ENCODE results near the gene PTRH1. TPM values are rescaled to one million over a fixed set of nuclear protein-coding genes. Genes with fewer than 3 reads are reported as not detected.
A peak's percentile ranks its signal among the peaks of the same experiment; 100 is the strongest.

Gene PTRH1
- total and polyA plus RNA-seq, 2 of the 13 experiments (the other 11 are each of a cell fraction or from before 2014, with no cell fraction given), result 4.0 to 10.4 TPM

GRCh38 chr9:127711226-127711701, 4.2 kb downstream of the PTRH1 start:
- Histone ChIP-seq H3K9me3 (ENCODE audit: low read length) (no peaks in the 10 kb centered on the region), H2AFZ (ENCODE audit: low read length) (no peak overlapping the region), H3K4me2 (ENCODE audit: low read depth, low read length) (peak overlapping the region; percentile 68), H3K27ac (ENCODE audit: extremely low read length, insufficient read depth, low read length) (no peak overlapping the region), H3K4me1 (ENCODE audit: insufficient read depth, low read length) (peaks cover 29% of the 10 kb centered on the region), H3K9ac (ENCODE audit: insufficient read depth, low read depth, low read length) (no peak overlapping the region), H3K27me3 (ENCODE audit: control insufficient read depth in 1 of 2, insufficient read depth in 2 of 2, low read length in 2 of 2) (0 out of 5 replicates have a peak, but pooled peaks cover 0 to under 1% of the 10 kb centered on the region in 2 experiments), H4K20me1 (ENCODE audit: insufficient read depth, low read length) (no peaks in the 10 kb centered on the region; the same call in 1 of the 2 replicates), H3K4me3 (replicated peaks in 1 of 3; ENCODE audit: insufficient read depth in 1 of 3, low read depth in 2 of 3, low read length in 3 of 3) (peak overlapping the region in 1 of 3 experiments; percentile 13; a peak in 1 of 6 replicates), H3K36me3 (replicated peaks in 1 of 2; ENCODE audit: control insufficient read depth in 1 of 2, insufficient read depth in 2 of 2, low read length in 2 of 2) (no peaks in the 10 kb centered on the region), H3K79me2 (ENCODE audit: insufficient read depth, low read length) (no peaks in the 10 kb centered on the region)
- in situ Hi-C loops (cut with HindIII; ENCODE audit: extremely low pct_ligation_motif_present, low pct_unique_long_range_greater_than_20kb), result no loop called here
- ChIA-PET POLR2A (interaction anchor here (0.8 to 1.5 kb wide), 3 partner anchors 23 to 104 kb away, joined by 3 to 6 read pairs (median 3); partner anchors contain the start of gene TOR2A), CTCF (ENCODE audit: low intra/inter-chr PET ratio, low total read pairs) (no interaction called here)
- DNase-seq (ENCODE audit: low spot score), result no peak
- FAIRE-seq, result no peak
- BruUV-seq (replicated peaks), result no TSS peak
- peak; percentile 11; the same call in 1 of the 3 replicates for ATAC-seq
- intact Hi-C loops (cut with micrococcal nuclease; ENCODE audit: unreplicated experiment), result no loop called here
- WGBS (ENCODE audit: low lambda C conversion rate), result 8% methylated on average over 5 of the region's 9 CpGs
- TF ChIP-seq KDM4B (CRISPR knock-in tag; IDR thresholded peaks at IDR 0.05) (0 out of 2 replicates have a peak, but pooled peaks have one; percentile 55), EHMT2 (IDR thresholded peaks at IDR 0.05; ENCODE audit: borderline replicate concordance, low read depth, low read length) (no peak), HIC2 (CRISPR knock-in tag; IDR thresholded peaks at IDR 0.05; ENCODE audit: low read depth) (0 out of 2 replicates have a peak, but pooled peaks have one; percentile 17), NFKB2 (CRISPR knock-in tag; IDR thresholded peaks at IDR 0.05; ENCODE audit: borderline replicate concordance) (0 out of 2 replicates have a peak, but pooled peaks have one; percentile 14), GABPB1 (CRISPR knock-in tag; IDR thresholded peaks at IDR 0.05) (peak; percentile 39; the same call in 1 of the 2 replicates), ZNF234 (CRISPR knock-in tag; conservative IDR thresholded peaks at IDR 0.05) (no peak), SOX5 (CRISPR knock-in tag; IDR thresholded peaks at IDR 0.05; ENCODE audit: borderline replicate concordance) (no peak), AFF4 (CRISPR knock-in tag; IDR thresholded peaks at IDR 0.05) (no peak), ZXDC (CRISPR knock-in tag; IDR thresholded peaks at IDR 0.05) (no peak), NR2F6 (IDR thresholded peaks at IDR 0.05) (peak; percentile 76), NR2F6 (CRISPR knock-in tag; IDR thresholded peaks at IDR 0.05) (peak; percentile 63; the same call in 1 of the 2 replicates), SAP130 (CRISPR knock-in tag; IDR thresholded peaks at IDR 0.05; ENCODE audit: low read depth) (no peak), PATZ1 (CRISPR knock-in tag; IDR thresholded peaks at IDR 0.05) (peak; percentile 30; the same call in 1 of the 2 replicates), ZNF75D (CRISPR knock-in tag; IDR thresholded peaks at IDR 0.05; ENCODE audit: borderline replicate concordance) (no peak), HMG20A (CRISPR knock-in tag; IDR thresholded peaks at IDR 0.05; ENCODE audit: borderline replicate concordance) (peak; percentile 35; the same call in 1 of the 2 replicates)
